ENCODE data around the gene WDR62. TPM values are rescaled to one million over a fixed set of nuclear protein-coding genes. Genes with fewer than 3 reads are reported as not detected.

Gene WDR62
- total RNA-seq, 1 donor, result 1.4 TPM

GRCh38 chr19:36113425-36113824 is 58.7 kb downstream of the WDR62 start:
- TF ChIP-seq CTCF (IDR thresholded peaks at IDR 0.05; ENCODE audit: extremely low read depth, low read depth, low read length), result no peak
- no peak overlapping the region for H2AFZ ChIP-seq (ENCODE audit: low read length)
- peaks cover 28% of the 10 kb centered on the region for H3K79me2 ChIP-seq (ENCODE audit: insufficient read depth, low read length)
- H3K4me1 ChIP-seq (ENCODE audit: insufficient read depth, low read length), result peaks cover 16% of the 10 kb centered on the region
- no peak overlapping the region for H3K27ac ChIP-seq (ENCODE audit: low read depth, low read length)
- no peak for DNase-seq (ENCODE audit: insufficient read length, low spot score, missing footprints)
- peak overlapping the region; percentile 99 for H3K4me2 ChIP-seq (ENCODE audit: insufficient read depth, low read length)
- no peaks in the 10 kb centered on the region for H3K9me3 ChIP-seq (ENCODE audit: low read depth, low read length)
- peak overlapping the region; percentile 97 for H3K4me3 ChIP-seq (ENCODE audit: insufficient read depth, low read length)
- H3K27me3 ChIP-seq (ENCODE audit: insufficient read depth, low read length), result no peaks in the 10 kb centered on the region
- peaks cover 16% of the 10 kb centered on the region for H3K36me3 ChIP-seq (ENCODE audit: insufficient read depth, low read length)
- H4K20me1 ChIP-seq (ENCODE audit: insufficient read depth, low read length), result no peaks in the 10 kb centered on the region

GRCh38 chr19:36113894-36114720 is 59.4 kb downstream of the WDR62 start:
- H3K4me2 ChIP-seq (ENCODE audit: insufficient read depth, low read length), result peak overlapping the region; percentile 99
- H2AFZ ChIP-seq (ENCODE audit: low read length), result peak overlapping the region; percentile 97
- H4K20me1 ChIP-seq (ENCODE audit: insufficient read depth, low read length), result no peaks in the 10 kb centered on the region
- H3K27ac ChIP-seq (ENCODE audit: low read depth, low read length), result peak overlapping the region; percentile 87
- peaks cover 32% of the 10 kb centered on the region for H3K79me2 ChIP-seq (ENCODE audit: insufficient read depth, low read length)
- H3K36me3 ChIP-seq (ENCODE audit: insufficient read depth, low read length), result peaks cover 23% of the 10 kb centered on the region
- peak overlapping the region; percentile 97 for H3K4me3 ChIP-seq (ENCODE audit: insufficient read depth, low read length)
- H3K27me3 ChIP-seq (ENCODE audit: insufficient read depth, low read length), result no peaks in the 10 kb centered on the region
- no peaks in the 10 kb centered on the region for H3K9me3 ChIP-seq (ENCODE audit: low read depth, low read length)
- peaks cover 16% of the 10 kb centered on the region for H3K4me1 ChIP-seq (ENCODE audit: insufficient read depth, low read length)
- DNase-seq (ENCODE audit: insufficient read length, low spot score, missing footprints), result peak; percentile 85
- TF ChIP-seq CTCF (IDR thresholded peaks at IDR 0.05; ENCODE audit: extremely low read depth, low read depth, low read length), result peak; percentile 6

GRCh38 chr19:36114721-36115452 is 60.2 kb downstream of the WDR62 start, which contains the start of gene POLR2I:
Gene POLR2I (minus strand): TSS chr19:36114875. CDS start chr19:36114856, 19 bp downstream.
- no peak for TF ChIP-seq CTCF (IDR thresholded peaks at IDR 0.05; ENCODE audit: extremely low read depth, low read depth, low read length)
- peaks cover 27% of the 10 kb centered on the region for H3K36me3 ChIP-seq (ENCODE audit: insufficient read depth, low read length)
- peaks cover 16% of the 10 kb centered on the region for H3K4me1 ChIP-seq (ENCODE audit: insufficient read depth, low read length)
- H2AFZ ChIP-seq (ENCODE audit: low read length), result peak within 1 kb of the TSS; percentile 97
- peak within 1 kb of the TSS; percentile 99 for H3K4me2 ChIP-seq (ENCODE audit: insufficient read depth, low read length)
- H3K27me3 ChIP-seq (ENCODE audit: insufficient read depth, low read length), result no peaks in the 10 kb centered on the region
- H3K9me3 ChIP-seq (ENCODE audit: low read depth, low read length), result no peaks in the 10 kb centered on the region
- peak within 1 kb of the TSS; percentile 97 for H3K4me3 ChIP-seq (ENCODE audit: insufficient read depth, low read length)
- DNase-seq (ENCODE audit: insufficient read length, low spot score, missing footprints), result peak; percentile 100
- H3K79me2 ChIP-seq (ENCODE audit: insufficient read depth, low read length), result peaks cover 37% of the 10 kb centered on the region
- no peaks in the 10 kb centered on the region for H4K20me1 ChIP-seq (ENCODE audit: insufficient read depth, low read length)
- H3K27ac ChIP-seq (ENCODE audit: low read depth, low read length), result peak within 1 kb of the TSS; percentile 87
